Smooth muscle cell of bladder (primary cell): ENCODE measurements around the gene WNK1. TPM values are rescaled to one million over a fixed set of nuclear protein-coding genes. Genes with fewer than 3 reads are reported as not detected.

Experiments used
- total RNA-seq: library from RNA; depleted of rRNA; stranded (reverse); fragments of >200 nt; gene quantifications from 2 replicates; pipeline ENCODE4 v1.2.3, GENCODE V29; 2014

WNK1 gene
- 60.8 and 66.7 TPM in 2 replicates for total RNA-seq

GRCh38 chr12:751999-752694, at the start of gene WNK1:
Gene WNK1 (plus strand): TSS chr12:752579. CDS start chr12:753566, 987 bp downstream.

GRCh38 chr12:949453-950191, 197.2 kb downstream of the WNK1 start, which contains the start of gene RAD52:
Gene RAD52 (minus strand): TSS chr12:949694. CDS start chr12:933058, 16,636 bp downstream.

Other genes starting within 250 kb of the WNK1 start
- gene NINJ2, start 89.1 kb upstream of the WNK1 start, total RNA-seq = 1.8 and 3.1 TPM in 2 replicates
- gene RAD52, start 197.1 kb downstream of the WNK1 start, total RNA-seq = 11.4 and 16.5 TPM in 2 replicates
- 29.2 and 35.3 TPM in 2 replicates for gene ERC1, start 238.6 kb downstream of the WNK1 start, total RNA-seq